ENCODE data around the gene PIGL.

GRCh38 chr17:16352667-16353316 is 135.8 kb downstream of the PIGL start:
- TF ChIP-seq, protein P1, sequence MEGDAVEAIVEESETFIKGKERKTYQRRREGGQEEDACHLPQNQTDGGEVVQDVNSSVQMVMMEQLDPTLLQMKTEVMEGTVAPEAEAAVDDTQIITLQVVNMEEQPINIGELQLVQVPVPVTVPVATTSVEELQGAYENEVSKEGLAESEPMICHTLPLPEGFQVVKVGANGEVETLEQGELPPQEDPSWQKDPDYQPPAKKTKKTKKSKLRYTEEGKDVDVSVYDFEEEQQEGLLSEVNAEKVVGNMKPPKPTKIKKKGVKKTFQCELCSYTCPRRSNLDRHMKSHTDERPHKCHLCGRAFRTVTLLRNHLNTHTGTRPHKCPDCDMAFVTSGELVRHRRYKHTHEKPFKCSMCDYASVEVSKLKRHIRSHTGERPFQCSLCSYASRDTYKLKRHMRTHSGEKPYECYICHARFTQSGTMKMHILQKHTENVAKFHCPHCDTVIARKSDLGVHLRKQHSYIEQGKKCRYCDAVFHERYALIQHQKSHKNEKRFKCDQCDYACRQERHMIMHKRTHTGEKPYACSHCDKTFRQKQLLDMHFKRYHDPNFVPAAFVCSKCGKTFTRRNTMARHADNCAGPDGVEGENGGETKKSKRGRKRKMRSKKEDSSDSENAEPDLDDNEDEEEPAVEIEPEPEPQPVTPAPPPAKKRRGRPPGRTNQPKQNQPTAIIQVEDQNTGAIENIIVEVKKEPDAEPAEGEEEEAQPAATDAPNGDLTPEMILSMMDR (IDR thresholded peaks at IDR 0.05), result no peak
- TF ChIP-seq POLR2A (IDR thresholded peaks at IDR 0.05) (no peak), EP300 (IDR thresholded peaks at IDR 0.05) (no peak)

All from tibial nerve (tissue), 4 donors.